Kidney (tissue), 14 donors: Measurements from ENCODE around the gene MAP3K13. TPM values are rescaled to one million over a fixed set of nuclear protein-coding genes. Genes with fewer than 3 reads are reported as not detected.
"Not testable (repeated sequence)": the region's sequence is repeated elsewhere in the genome, so short reads cannot be mapped to it uniquely, and the experiment has no call there.

Experiments
- DNase-seq, 5 donors: peaks; one replicate each; pipeline ENCODE4 v3.0.0-alpha.2; 2013 to 2020
- FAIRE-seq: peaks from 2 replicates; lab custom pipeline; 2012; peaks lifted over from hg19 to GRCh38; lab: Jason Lieb, UNC
- H3K27ac ChIP-seq, 2 donors: one replicate each; pipeline ENCODE4 v1.7.0; 2013; ENCODE audit warnings: low read depth in 2 of 2, low read length in 2 of 2, inconsistent platforms in 1 of 2
- H3K27me3 ChIP-seq: one replicate; pipeline ENCODE4 v1.7.1; 2013; ENCODE audit warnings: low read length, inconsistent platforms; ENCODE audit not compliant: control insufficient read depth, insufficient read depth
- H3K36me3 ChIP-seq, 3 donors: one replicate each; pipeline versions ENCODE4 v1.7.0 to v1.7.1; 2013; ENCODE audit warnings: low read length in 3 of 3, control low read depth in 1 of 3, inconsistent platforms in 1 of 3; ENCODE audit not compliant: insufficient read depth in 3 of 3, control insufficient read depth in 2 of 3
- H3K4me1 ChIP-seq, 3 donors: one replicate each; pipeline versions ENCODE4 v1.7.0 to v1.7.1; 2013; ENCODE audit warnings: low read length in 3 of 3, inconsistent platforms in 1 of 3, low read depth in 1 of 3; ENCODE audit not compliant: control insufficient read depth in 2 of 3, insufficient read depth in 2 of 3
- H3K4me3 ChIP-seq, 3 donors: one replicate each; pipeline versions ENCODE4 v1.7.0 to v1.8.1; 2013; ENCODE audit warnings: low read length in 3 of 3, control low read depth in 1 of 3, inconsistent platforms in 1 of 3
- H3K9ac ChIP-seq, 3 donors: one replicate each; pipeline versions ENCODE4 v1.7.0 to v1.7.1; 2013; ENCODE audit warnings: low read length in 3 of 3, control low read depth in 1 of 3, inconsistent platforms in 1 of 3
- H3K9me3 ChIP-seq, 3 donors: one replicate each; pipeline versions ENCODE4 v1.7.0 to v1.7.1; 2013; ENCODE audit warnings: low read length in 3 of 3, control low read depth in 1 of 3, inconsistent platforms in 1 of 3; ENCODE audit not compliant: control insufficient read depth in 2 of 3, insufficient read depth in 1 of 3
- CTCF ChIP-seq: IDR thresholded peaks from 3 replicates; pipeline ENCODE4 v1.5.1; 2012; ENCODE audit warnings: mild to moderate bottlenecking, moderate library complexity, borderline replicate concordance; ENCODE audit not compliant: insufficient read depth; ENCODE audit errors: extremely low read depth
- intact Hi-C: fragments of 100-400 bp; cut with DNase I; formaldehyde crosslinking; loops from one replicate; pipeline ENCODE4 v1.11.1; 2022
- polyA plus RNA-seq: library from polyadenylated mRNA; stranded (reverse); fragments of 350-450 nt; fragmentation: Illumina TruSeq; extraction: RNeasy Lipid Tissue Mini Kit (QIAGEN cat#74804); gene quantifications from one replicate; pipeline ENCODE4 v1.2.3, GENCODE V29; 2014; ENCODE audit warnings: low read depth, low replicate concordance; ENCODE audit not compliant: insufficient read depth
- total RNA-seq: library from RNA; stranded (reverse); fragmentation: NEBNext Ultra II Directional; extraction: Animal tissue kit (Norgen Biotek cat#: 25700); gene quantifications from one replicate; pipeline ENCODE4 v1.2.1, GENCODE V29; 2021
- donor health status: control.
- donor health status: control.
- donor health status: control.
- donor health status: control.
- donor health status: control.
- donor health status: DM: yes; HTN: yes; CAD: no.
- donor health status: Normal renal cell carcinoma (clear cell type).

The MAP3K13 gene
- total and polyA plus RNA-seq, 2 donors from 2014 or later, result 33.0 to 44.1 TPM

GRCh38 chr3:185465471-185465870, 102.5 kb downstream of the MAP3K13 start:
- Histone ChIP-seq H3K4me3 (no peak overlapping the region), H3K9me3 (no peaks in the 10 kb centered on the region), H3K9ac (no peak overlapping the region), H3K27me3 (no peaks in the 10 kb centered on the region), H3K27ac (no peak overlapping the region), H3K36me3 (peaks cover 3 to 55% (median 29%) of the 10 kb centered on the region in 3 donors), H3K4me1 (no peaks in the 10 kb centered on the region)
- no peak for TF ChIP-seq CTCF
- intact Hi-C loops, result no loop called here
- FAIRE-seq, result no peak
- DNase-seq, result no peak

GRCh38 chr3:185466123-185466522, 103.2 kb downstream of the MAP3K13 start:
- H3K9ac ChIP-seq, FAIRE-seq, intact Hi-C loops, DNase-seq, H3K27ac ChIP-seq, H3K9me3 ChIP-seq, H3K4me1 ChIP-seq, H3K27me3 ChIP-seq, H3K4me3 ChIP-seq: not testable (repeated sequence)
- peaks cover 3 to 55% (median 29%) of the 10 kb centered on the region in 3 donors for H3K36me3 ChIP-seq

- no peak for DNase-seq
- Histone ChIP-seq H3K36me3 (peaks cover 3 to 60% (median 36%) of the 10 kb centered on the region in 3 donors), H3K4me3 (no peak overlapping the region), H3K9me3 (no peaks in the 10 kb centered on the region), H3K4me1 (no peaks in the 10 kb centered on the region), H3K27me3 (no peaks in the 10 kb centered on the region), H3K9ac (no peak overlapping the region), H3K27ac (no peak overlapping the region)
- TF ChIP-seq CTCF, result no peak
- intact Hi-C loops, result no loop called here
- FAIRE-seq, result no peak
Observed at GRCh38 chr3:185469542-185469941, 106.6 kb downstream of the MAP3K13 start.

GRCh38 chr3:185470323-185470722, 107.4 kb downstream of the MAP3K13 start:
- H3K4me3 ChIP-seq, result no peak overlapping the region
- H3K9ac ChIP-seq, result no peak overlapping the region
- DNase-seq (no peak), FAIRE-seq (no peak)
- no peaks in the 10 kb centered on the region for H3K27me3 ChIP-seq
- H3K9me3 ChIP-seq, result no peaks in the 10 kb centered on the region
- H3K27ac ChIP-seq, result no peak overlapping the region
- no peaks in the 10 kb centered on the region for H3K4me1 ChIP-seq
- intact Hi-C loops, result no loop called here
- TF ChIP-seq CTCF, result no peak
- peaks cover 3 to 61% (median 37%) of the 10 kb centered on the region in 3 donors for H3K36me3 ChIP-seq
